GM18861 (cell line): Measurements from ENCODE around the gene TIMM23.
"Not testable (repeated sequence)": the region's sequence is repeated elsewhere in the genome, so short reads cannot be mapped to it uniquely, and the experiment has no call there.

Source experiments
- ATAC-seq: cut with Tn5 transposase; IDR thresholded peaks from one replicate; pipeline ENCODE4 v1.9.1; 2021; ENCODE audit not compliant: unreplicated experiment

TIMM23 gene

GRCh38 chr10:46020344-46020657, 48.0 kb downstream of the TIMM23 start:
- no peak for ATAC-seq

- ATAC-seq = peak; percentile 81
These were observed 50.9 kb downstream of the TIMM23 start for GRCh38 chr10:46022978-46023702.

GRCh38 chr10:46024948-46025347, 52.7 kb downstream of the TIMM23 start:
- no peak for ATAC-seq

- no peak for ATAC-seq
These were observed 53.1 kb downstream of the TIMM23 start for GRCh38 chr10:46025406-46025805.

GRCh38 chr10:46026106-46026505, 53.8 kb downstream of the TIMM23 start:
- no peak for ATAC-seq

- ATAC-seq = peak; percentile 59
These were observed 56.5 kb downstream of the TIMM23 start for GRCh38 chr10:46028584-46029460.

GRCh38 chr10:46029461-46030030, 57.3 kb downstream of the TIMM23 start:
- no peak for ATAC-seq

- peak; percentile 94 for ATAC-seq
These were observed 58.0 kb downstream of the TIMM23 start, which contains the start of gene NCOA4 for GRCh38 chr10:46030091-46030937. TSS of gene NCOA4 (minus strand) at chr10:46030623. CDS start at chr10:46016680, 13,943 bp downstream.

- no peak for ATAC-seq
These were observed 59.6 kb downstream of the TIMM23 start for GRCh38 chr10:46031648-46032532.

GRCh38 chr10:46033602-46034011, 61.3 kb downstream of the TIMM23 start:
- no peak for ATAC-seq

GRCh38 chr10:46035923-46036849, 63.9 kb downstream of the TIMM23 start:
- no peak for ATAC-seq

GRCh38 chr10:46037107-46037825, 65.0 kb downstream of the TIMM23 start:
- ATAC-seq = no peak

- ATAC-seq = no peak
These were observed 67.7 kb downstream of the TIMM23 start for GRCh38 chr10:46040004-46040403.

- ATAC-seq = no peak
These were observed 70.2 kb downstream of the TIMM23 start for GRCh38 chr10:46042527-46042926.

- no peak for ATAC-seq
These were observed 74.0 kb downstream of the TIMM23 start, which contains the start of gene MSMB for GRCh38 chr10:46046261-46046660. TSS of gene MSMB (minus strand) at chr10:46046269. CDS start at chr10:46046237, 32 bp downstream.

- no peak for ATAC-seq
These were observed 75.9 kb downstream of the TIMM23 start for GRCh38 chr10:46048152-46048551.

GRCh38 chr10:46049497-46049831, 77.2 kb downstream of the TIMM23 start:
- not testable (repeated sequence) for ATAC-seq

GRCh38 chr10:46050941-46051623, 78.8 kb downstream of the TIMM23 start:
- no peak for ATAC-seq
